ENCODE results near the gene IFITM1. TPM values are rescaled to one million over a fixed set of nuclear protein-coding genes. Genes with fewer than 3 reads are reported as not detected.

The IFITM1 gene
- total and polyA plus RNA-seq, 9 of the 15 experiments (the other 6 are each of a cell fraction or from before 2014, with no cell fraction given) = 691 to 5,579 (median 974) TPM

DNA sequence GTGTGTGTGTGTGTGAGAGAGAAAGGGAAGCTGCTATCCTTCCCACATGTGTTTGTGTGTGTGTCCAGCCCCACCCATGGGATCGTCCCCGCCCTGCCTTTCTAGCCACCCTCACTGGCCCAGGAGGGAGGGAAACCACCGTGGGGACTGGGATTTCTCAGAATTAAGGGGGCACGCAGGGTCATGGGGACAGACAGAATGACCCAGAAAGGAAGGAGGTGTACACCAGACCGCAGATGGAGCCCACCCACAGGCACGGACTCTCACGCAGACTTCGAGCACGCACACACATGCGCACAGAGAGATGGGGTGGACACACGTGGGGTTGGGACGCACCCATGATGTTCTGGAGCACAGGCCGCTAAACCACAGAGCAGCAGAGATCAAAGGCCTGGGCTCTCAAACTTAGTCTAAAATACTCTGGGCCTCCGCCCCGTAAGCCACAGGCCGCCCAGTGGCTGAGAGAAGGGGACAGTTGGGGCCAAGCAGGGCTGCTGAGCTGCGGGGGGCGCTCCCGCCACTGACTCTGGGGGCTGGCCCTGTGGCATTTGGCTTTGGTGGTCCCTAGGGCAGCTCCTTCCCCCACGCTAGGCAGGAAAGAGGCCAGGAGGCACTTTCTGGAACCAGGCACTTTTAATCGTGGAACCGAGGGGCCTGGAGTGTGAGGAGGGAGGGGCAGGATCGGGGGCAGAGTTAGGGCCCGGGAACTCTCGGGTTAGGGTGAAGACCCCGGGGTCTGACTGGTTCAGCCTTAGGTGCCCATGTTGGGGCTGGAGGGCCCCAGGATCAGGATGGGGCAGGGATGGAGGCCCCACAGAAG is 16.0 kb upstream of the IFITM1 start (continued):
- TF ChIP-seq, protein P1, sequence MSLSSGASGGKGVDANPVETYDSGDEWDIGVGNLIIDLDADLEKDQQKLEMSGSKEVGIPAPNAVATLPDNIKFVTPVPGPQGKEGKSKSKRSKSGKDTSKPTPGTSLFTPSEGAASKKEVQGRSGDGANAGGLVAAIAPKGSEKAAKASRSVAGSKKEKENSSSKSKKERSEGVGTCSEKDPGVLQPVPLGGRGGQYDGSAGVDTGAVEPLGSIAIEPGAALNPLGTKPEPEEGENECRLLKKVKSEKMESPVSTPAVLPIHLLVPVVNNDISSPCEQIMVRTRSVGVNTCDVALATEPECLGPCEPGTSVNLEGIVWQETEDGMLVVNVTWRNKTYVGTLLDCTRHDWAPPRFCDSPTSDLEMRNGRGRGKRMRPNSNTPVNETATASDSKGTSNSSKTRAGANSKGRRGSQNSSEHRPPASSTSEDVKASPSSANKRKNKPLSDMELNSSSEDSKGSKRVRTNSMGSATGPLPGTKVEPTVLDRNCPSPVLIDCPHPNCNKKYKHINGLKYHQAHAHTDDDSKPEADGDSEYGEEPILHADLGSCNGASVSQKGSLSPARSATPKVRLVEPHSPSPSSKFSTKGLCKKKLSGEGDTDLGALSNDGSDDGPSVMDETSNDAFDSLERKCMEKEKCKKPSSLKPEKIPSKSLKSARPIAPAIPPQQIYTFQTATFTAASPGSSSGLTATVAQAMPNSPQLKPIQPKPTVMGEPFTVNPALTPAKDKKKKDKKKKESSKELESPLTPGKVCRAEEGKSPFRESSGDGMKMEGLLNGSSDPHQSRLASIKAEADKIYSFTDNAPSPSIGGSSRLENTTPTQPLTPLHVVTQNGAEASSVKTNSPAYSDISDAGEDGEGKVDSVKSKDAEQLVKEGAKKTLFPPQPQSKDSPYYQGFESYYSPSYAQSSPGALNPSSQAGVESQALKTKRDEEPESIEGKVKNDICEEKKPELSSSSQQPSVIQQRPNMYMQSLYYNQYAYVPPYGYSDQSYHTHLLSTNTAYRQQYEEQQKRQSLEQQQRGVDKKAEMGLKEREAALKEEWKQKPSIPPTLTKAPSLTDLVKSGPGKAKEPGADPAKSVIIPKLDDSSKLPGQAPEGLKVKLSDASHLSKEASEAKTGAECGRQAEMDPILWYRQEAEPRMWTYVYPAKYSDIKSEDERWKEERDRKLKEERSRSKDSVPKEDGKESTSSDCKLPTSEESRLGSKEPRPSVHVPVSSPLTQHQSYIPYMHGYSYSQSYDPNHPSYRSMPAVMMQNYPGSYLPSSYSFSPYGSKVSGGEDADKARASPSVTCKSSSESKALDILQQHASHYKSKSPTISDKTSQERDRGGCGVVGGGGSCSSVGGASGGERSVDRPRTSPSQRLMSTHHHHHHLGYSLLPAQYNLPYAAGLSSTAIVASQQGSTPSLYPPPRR (CRISPR knock-in tag; IDR thresholded peaks at IDR 0.05; ENCODE audit: borderline replicate concordance) = 0 out of 2 replicates have a peak, but pooled peaks have one; percentile 67
- TF ChIP-seq ELF2 (CRISPR knock-in tag; IDR thresholded peaks at IDR 0.05) (no peak), NR2C2 (CRISPR knock-in tag; IDR thresholded peaks at IDR 0.05) (0 out of 2 replicates have a peak, but pooled peaks have one; percentile 22), NR2C2 (tag; IDR thresholded peaks at IDR 0.05) (no peak), CREB3 (tag; conservative IDR thresholded peaks at IDR 0.05; ENCODE audit: low read depth) (no peak; the same call in 1 of the 2 replicates), ZNF77 (CRISPR knock-in tag; IDR thresholded peaks at IDR 0.05) (no peak), HES1 (IDR thresholded peaks at IDR 0.05; ENCODE audit: low read depth) (no peak), SRSF3 (IDR thresholded peaks at IDR 0.05; ENCODE audit: insufficient read depth, low read length) (no peak), ZNF511 (CRISPR knock-in tag; IDR thresholded peaks at IDR 0.05) (no peak; the same call in 1 of the 2 replicates), PTBP1 (IDR thresholded peaks at IDR 0.05; ENCODE audit: low read depth, low read length) (no peak), TOE1 (IDR thresholded peaks at IDR 0.05; ENCODE audit: borderline replicate concordance) (0 out of 2 replicates have a peak, but pooled peaks have one; percentile 27), TOE1 (CRISPR knock-in tag; IDR thresholded peaks at IDR 0.05; ENCODE audit: borderline replicate concordance, low read depth) (no peak), ZBTB7A (IDR thresholded peaks at IDR 0.05; ENCODE audit: borderline replicate concordance, control insufficient read depth, low read depth, low read length) (0 out of 2 replicates have a peak, but pooled peaks have one; percentile 4), MTA2 (IDR thresholded peaks at IDR 0.05; ENCODE audit: low read depth) (no peak), PHB2 (IDR thresholded peaks at IDR 0.05; ENCODE audit: low read depth) (no peak), NFIC (IDR thresholded peaks at IDR 0.05) (no peak), ZNF253 (CRISPR knock-in tag; conservative IDR thresholded peaks at IDR 0.05) (no peak), NEUROD1 (IDR thresholded peaks at IDR 0.05; ENCODE audit: borderline replicate concordance, low read depth, low read length, partially characterized antibody) (no peak), MTA1 (IDR thresholded peaks at IDR 0.05; ENCODE audit: borderline replicate concordance) (no peak)
- TF ChIP-seq, protein P2, sequence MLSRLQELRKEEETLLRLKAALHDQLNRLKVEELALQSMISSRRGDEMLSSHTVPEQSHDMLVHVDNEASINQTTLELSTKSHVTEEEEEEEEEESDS (CRISPR knock-in tag; IDR thresholded peaks at IDR 0.05) = no peak

Data from K562 (cell line).